Endothelial cell of umbilical vein (primary cell): Measurements from ENCODE around the gene MYO1E. TPM values are rescaled to one million over a fixed set of nuclear protein-coding genes. Genes with fewer than 3 reads are reported as not detected.

Experiments used
- BruUV-seq: library from RNA; stranded (reverse); fragments of 400-500 nt; replicated peaks from 2 replicates; lab custom pipeline; 2021; lab: Mats Ljungman, UMichigan
- CTCF ChIA-PET: fragments of 300-600, 350-600 bp; sonication (Branson Sonifier 250); formaldehyde crosslinking; loops from one replicate; lab custom pipeline; 2021; ENCODE audit warnings: antibody characterized with exemption, inconsistent platforms; lab: Charles Lee
- POLR2A ChIA-PET: fragments of 300-600, 350-600 bp; sonication (Branson Sonifier 250); formaldehyde crosslinking; loops from one replicate; lab custom pipeline; 2021; ENCODE audit warnings: antibody characterized with exemption, inconsistent platforms; lab: Charles Lee
- DNase-seq: peaks from one replicate; pipeline ENCODE4 v3.0.0-alpha.2; 2011; ENCODE audit warnings: low read depth, low spot score
- FAIRE-seq: peaks from 2 replicates; lab custom pipeline; 2011; peaks lifted over from hg19 to GRCh38; lab: Jason Lieb, UNC
- H2AFZ ChIP-seq: 2 replicates; pipeline ENCODE4 v1.6.0; 2012; ENCODE audit warnings: low read depth, low read length, control low read depth, inconsistent platforms
- H3K27ac ChIP-seq: 2 replicates; pipeline ENCODE4 v1.5.1; 2011; ENCODE audit warnings: low read depth, mild to moderate bottlenecking, control low read depth, low read length, moderate library complexity; ENCODE audit not compliant: insufficient read depth
- H3K27me3 ChIP-seq, 2 experiments: 2 replicates each; pipeline versions ENCODE4 v1.6.0 to v1.6.1; 2011; ENCODE audit warnings: low read length in 2 of 2, mixed read lengths in 1 of 2; ENCODE audit not compliant: control insufficient read depth in 2 of 2, insufficient read depth in 2 of 2
- H3K36me3 ChIP-seq, 2 experiments: 2 replicates in 1 of 2; 3 replicates in 1 of 2; pipeline ENCODE4 v1.5.1; 2011; ENCODE audit warnings: low read length in 2 of 2, mild to moderate bottlenecking in 1 of 2, moderate library complexity in 1 of 2; ENCODE audit not compliant: control insufficient read depth in 2 of 2, insufficient read depth in 2 of 2; ENCODE audit errors: extremely low read depth in 1 of 2
- H3K4me1 ChIP-seq: 3 replicates; pipeline ENCODE4 v1.5.1; 2011; ENCODE audit warnings: mild to moderate bottlenecking, low read length; ENCODE audit not compliant: control insufficient read depth, insufficient read depth; ENCODE audit errors: extremely low read depth
- H3K4me2 ChIP-seq: 2 replicates; pipeline ENCODE4 v1.6.1; 2011; ENCODE audit warnings: low read length, control low read depth, mixed read lengths; ENCODE audit not compliant: insufficient read depth
- H3K4me3 ChIP-seq, 3 experiments: fragments of 200-600 bp in 1 of 3; sonication (generic), shearing (Covaris generic) in 1 of 3; replicated peaks in 1 of 3; 2 replicates each; pipeline ENCODE4 v1.5.1; 2011 to 2016; ENCODE audit warnings: control low read depth in 3 of 3, low read length in 3 of 3, mild to moderate bottlenecking in 2 of 3, inconsistent platforms in 1 of 3, low read depth in 1 of 3, moderate library complexity in 1 of 3; ENCODE audit not compliant: insufficient read depth in 1 of 3
- H3K79me2 ChIP-seq: 2 replicates; pipeline ENCODE4 v1.6.0; 2012; ENCODE audit warnings: low read length, inconsistent platforms; ENCODE audit not compliant: control insufficient read depth, insufficient read depth
- H3K9ac ChIP-seq: replicated peaks from 2 replicates; pipeline ENCODE3; 2011; ENCODE audit warnings: low read length, control low read depth; ENCODE audit not compliant: insufficient read depth; ENCODE audit errors: extremely low read depth
- H3K9me1 ChIP-seq: replicated peaks from 3 replicates; pipeline ENCODE4 v1.6.0; 2011; ENCODE audit warnings: mild to moderate bottlenecking, low read length; ENCODE audit not compliant: control insufficient read depth, insufficient read depth; ENCODE audit errors: extremely low read depth
- H3K9me3 ChIP-seq: replicated peaks from 2 replicates; pipeline ENCODE4 v1.5.1; 2012; ENCODE audit warnings: low read length, inconsistent platforms; ENCODE audit not compliant: control insufficient read depth, insufficient read depth
- H4K20me1 ChIP-seq: replicated peaks from 2 replicates; pipeline ENCODE3; 2011; ENCODE audit warnings: mild to moderate bottlenecking, low read length; ENCODE audit not compliant: control insufficient read depth, insufficient read depth; ENCODE audit errors: extremely low read depth
- EZH2 ChIP-seq: IDR thresholded peaks from 2 replicates; pipeline ENCODE4 v1.6.1; 2012; ENCODE audit warnings: borderline replicate concordance, low read depth, mild to moderate bottlenecking, moderate library complexity, low read length, inconsistent platforms; ENCODE audit not compliant: severe bottlenecking
- FOS ChIP-seq: IDR thresholded peaks from 2 replicates; pipeline ENCODE4 v1.6.1; 2011; ENCODE audit warnings: mild to moderate bottlenecking, low read length, moderate library complexity, borderline replicate concordance; ENCODE audit not compliant: insufficient read depth
- GATA2 ChIP-seq: IDR thresholded peaks from 2 replicates; pipeline ENCODE4 v1.7.0; 2011; ENCODE audit warnings: low read depth, mild to moderate bottlenecking, moderate library complexity, mixed read lengths, low read length; ENCODE audit not compliant: insufficient read length, insufficient read depth
- JUN ChIP-seq: IDR thresholded peaks from 2 replicates; pipeline ENCODE4 v1.6.1; 2011; ENCODE audit warnings: borderline replicate concordance, low read depth; ENCODE audit not compliant: insufficient read length, insufficient read depth
- MYC ChIP-seq: IDR thresholded peaks from one replicate; pipeline ENCODE4 v1.6.1; 2011; ENCODE audit warnings: mild to moderate bottlenecking, low read depth, low read length
- POLR2A ChIP-seq: IDR thresholded peaks from 2 replicates; pipeline ENCODE4 v1.6.1; 2012; ENCODE audit warnings: low read depth, mild to moderate bottlenecking, control low read depth, low read length
- POLR2AphosphoS5 ChIP-seq: IDR thresholded peaks from 2 replicates; pipeline ENCODE4 v1.6.1; 2012; ENCODE audit warnings: low read depth, mild to moderate bottlenecking, control low read depth, low read length, moderate library complexity; ENCODE audit not compliant: insufficient read depth
- dilution Hi-C: fragments of 300-500 bp; cut with MboI; formaldehyde crosslinking; loops from one replicate; pipeline ENCODE4 v1.15.0; 2019; ENCODE audit warnings: low sequenced_read_pairs; ENCODE audit not compliant: extremely low pct_ligation_motif_present
- intact Hi-C: fragments of 100-400 bp; cut with micrococcal nuclease; formaldehyde crosslinking; loops from one replicate; pipeline ENCODE4 v1.10.0; 2022
- polyA plus RNA-seq, 4 experiments: library from polyadenylated mRNA; depleted of rRNA in 3 of 4; stranded (reverse) in 3 of 4; unstranded in 1 of 4; fragments of >200 nt; gene quantifications; 2 replicates each; pipeline versions ENCODE4 v1.2.1 to v1.2.3, GENCODE V29; 2011 to 2012; ENCODE audit warnings: missing spikeins in 1 of 4
- total RNA-seq: library from RNA; stranded (reverse); gene quantifications from 2 replicates; pipeline ENCODE4 v1.2.3, GENCODE V29; 2021
- TF ChIP-seq, protein P1 (sequence below): IDR thresholded peaks from 2 replicates; pipeline ENCODE4 v1.6.1; 2011; ENCODE audit not compliant: insufficient read depth, insufficient read length
- TF ChIP-seq, protein P2 (sequence below), 2 donors: IDR thresholded peaks; 1 replicate in 1 of 2; 2 replicates in 1 of 2; pipeline ENCODE4 v1.5.1; 2011; ENCODE audit warnings: low read length in 2 of 2, mild to moderate bottlenecking in 2 of 2, moderate library complexity in 2 of 2, control low read depth in 1 of 2, inconsistent platforms in 1 of 2, low read depth in 1 of 2; ENCODE audit not compliant: insufficient read depth in 1 of 2; ENCODE audit errors: extremely low read depth in 1 of 2

MYO1E gene
- total and polyA plus RNA-seq, 2 donors (not counting 3 experiments of a cell fraction or from before 2014, with no cell fraction given), result 31.6 to 218 TPM

DNA sequence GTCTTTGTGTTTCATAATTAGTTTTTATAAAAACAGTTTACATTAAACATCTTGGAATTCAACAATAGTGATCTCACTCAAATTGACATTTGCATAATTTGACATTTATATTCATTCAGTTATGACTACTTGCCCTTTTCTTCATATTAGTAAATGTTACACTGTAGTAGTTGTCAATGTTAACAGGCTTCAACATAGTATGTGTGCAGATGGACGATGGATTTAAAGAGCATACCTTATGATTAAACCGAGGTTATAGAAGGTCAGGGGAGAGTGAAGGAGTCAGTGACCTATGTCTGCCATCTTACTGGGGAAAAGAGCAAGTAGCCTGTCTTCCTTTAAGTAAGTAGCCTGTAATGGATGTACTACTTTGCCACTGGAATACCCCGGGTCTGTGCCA is 276.2 kb downstream of the MYO1E start:
- FAIRE-seq (no peak), DNase-seq (no peak)
- no peaks in the 10 kb centered on the region for H3K79me2 ChIP-seq
- H3K9me1 ChIP-seq, result no peaks in the 10 kb centered on the region
- no peaks in the 10 kb centered on the region for H3K4me1 ChIP-seq
- H3K27me3 ChIP-seq, result no peaks in the 10 kb centered on the region
- dilution Hi-C loops (no loop called here), intact Hi-C loops (no loop called here)
- H4K20me1 ChIP-seq, result no peaks in the 10 kb centered on the region
- no peak overlapping the region for H2AFZ ChIP-seq
- ChIA-PET CTCF (interaction anchor here (3.2 kb wide), 1 partner anchor 116 kb away, joined by 9 read pairs; no protein-coding TSS in a partner anchor), POLR2A (no interaction called here)
- H3K27ac ChIP-seq, result no peak overlapping the region
- H3K36me3 ChIP-seq, result peaks cover 11 to 19% of the 10 kb centered on the region in 2 experiments
- no peak overlapping the region for H3K4me2 ChIP-seq
- no peak overlapping the region for H3K9ac ChIP-seq
- no peak for TF ChIP-seq POLR2A
- TF ChIP-seq FOS, result no peak
- TF ChIP-seq POLR2AphosphoS5, result no peak
- TF ChIP-seq, protein P1, sequence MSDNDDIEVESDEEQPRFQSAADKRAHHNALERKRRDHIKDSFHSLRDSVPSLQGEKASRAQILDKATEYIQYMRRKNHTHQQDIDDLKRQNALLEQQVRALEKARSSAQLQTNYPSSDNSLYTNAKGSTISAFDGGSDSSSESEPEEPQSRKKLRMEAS, result no peak
- TF ChIP-seq MYC, result no peak
- TF ChIP-seq, protein P2, sequence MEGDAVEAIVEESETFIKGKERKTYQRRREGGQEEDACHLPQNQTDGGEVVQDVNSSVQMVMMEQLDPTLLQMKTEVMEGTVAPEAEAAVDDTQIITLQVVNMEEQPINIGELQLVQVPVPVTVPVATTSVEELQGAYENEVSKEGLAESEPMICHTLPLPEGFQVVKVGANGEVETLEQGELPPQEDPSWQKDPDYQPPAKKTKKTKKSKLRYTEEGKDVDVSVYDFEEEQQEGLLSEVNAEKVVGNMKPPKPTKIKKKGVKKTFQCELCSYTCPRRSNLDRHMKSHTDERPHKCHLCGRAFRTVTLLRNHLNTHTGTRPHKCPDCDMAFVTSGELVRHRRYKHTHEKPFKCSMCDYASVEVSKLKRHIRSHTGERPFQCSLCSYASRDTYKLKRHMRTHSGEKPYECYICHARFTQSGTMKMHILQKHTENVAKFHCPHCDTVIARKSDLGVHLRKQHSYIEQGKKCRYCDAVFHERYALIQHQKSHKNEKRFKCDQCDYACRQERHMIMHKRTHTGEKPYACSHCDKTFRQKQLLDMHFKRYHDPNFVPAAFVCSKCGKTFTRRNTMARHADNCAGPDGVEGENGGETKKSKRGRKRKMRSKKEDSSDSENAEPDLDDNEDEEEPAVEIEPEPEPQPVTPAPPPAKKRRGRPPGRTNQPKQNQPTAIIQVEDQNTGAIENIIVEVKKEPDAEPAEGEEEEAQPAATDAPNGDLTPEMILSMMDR (IDR thresholded peaks at IDR 0.05; ENCODE audit: extremely low read depth in 1 of 2, insufficient read depth in 1 of 2, low read depth in 1 of 2, low read length in 2 of 2), result no peak
- TF ChIP-seq EZH2, result no peak
- TF ChIP-seq JUN, result no peak
- no peak for TF ChIP-seq GATA2
- H3K4me3 ChIP-seq, result no peak overlapping the region
- no peaks in the 10 kb centered on the region for H3K9me3 ChIP-seq
- no TSS peak for BruUV-seq
